Testis (tissue), 2 donors: ENCODE data around the gene CHD2.
"Not testable (repeated sequence)": the region's sequence is repeated elsewhere in the genome, so short reads cannot be mapped to it uniquely, and the experiment has no call there.

Source experiments
- CTCF ChIP-seq, 3 experiments: fragments of 450-650 bp in 2 of 3; fragments of 200-600 bp in 1 of 3; sonication (generic) in 1 of 3; IDR thresholded peaks; one replicate each; pipeline ENCODE4 v1.5.1; 2016 to 2019; ENCODE audit warnings: antibody characterized with exemption in 3 of 3, mild to moderate bottlenecking in 2 of 3, moderate library complexity in 1 of 3
- POLR2A ChIP-seq: fragments of 450-650 bp; IDR thresholded peaks from one replicate; pipeline ENCODE4 v1.6.1; 2017; ENCODE audit warnings: antibody characterized with exemption, mild to moderate bottlenecking, moderate library complexity

DNA sequence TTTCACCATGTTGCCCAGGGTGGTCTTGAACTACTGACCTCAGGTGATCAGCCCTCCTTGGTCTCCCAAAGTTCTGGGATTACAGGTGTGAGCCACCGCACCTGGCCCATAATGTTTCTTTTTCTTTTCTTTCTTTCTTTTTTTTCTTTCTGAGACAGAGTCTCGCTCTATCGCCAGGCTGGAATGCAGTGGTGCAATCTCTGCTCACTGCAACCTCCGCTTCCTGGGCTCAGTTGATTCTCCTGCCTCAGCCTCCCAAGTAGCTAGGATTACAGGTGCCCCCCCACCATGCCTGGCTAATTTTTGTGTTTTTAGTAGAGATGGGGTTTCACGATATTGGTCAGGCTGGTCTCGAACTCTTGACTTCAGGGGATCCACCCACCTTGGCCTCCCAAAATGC lies 27.2 kb upstream of the CHD2 start:
- not testable (repeated sequence) for TF ChIP-seq POLR2A; CTCF (IDR thresholded peaks at IDR 0.05)
